Measurements from ENCODE around the gene CELF2.

CELF2 gene

GRCh38 chr10:11280187-11280932 lies 262.7 kb downstream of the CELF2 start:
- no peak for DNase-seq

DNA sequence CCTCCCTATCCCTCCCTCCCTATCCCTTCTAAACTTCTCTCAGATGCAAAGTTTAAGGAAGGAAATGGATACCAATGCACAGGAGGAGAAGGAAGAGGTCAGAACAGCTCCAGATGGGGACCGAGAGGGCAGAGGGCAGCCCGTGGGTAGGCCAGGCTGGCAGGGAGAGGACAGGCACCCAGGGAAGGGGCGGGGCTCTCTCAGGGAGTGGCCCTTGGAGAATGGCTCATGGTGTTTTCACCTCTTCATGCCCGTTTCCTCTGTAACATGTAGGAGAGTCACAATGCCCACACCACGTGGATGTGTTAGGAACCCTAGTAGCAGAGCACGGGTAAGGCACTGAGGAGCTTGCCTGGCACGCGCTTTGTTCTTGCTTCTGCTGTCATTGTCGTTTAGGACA lies 264.5 kb downstream of the CELF2 start:
- no peak for DNase-seq

DNA sequence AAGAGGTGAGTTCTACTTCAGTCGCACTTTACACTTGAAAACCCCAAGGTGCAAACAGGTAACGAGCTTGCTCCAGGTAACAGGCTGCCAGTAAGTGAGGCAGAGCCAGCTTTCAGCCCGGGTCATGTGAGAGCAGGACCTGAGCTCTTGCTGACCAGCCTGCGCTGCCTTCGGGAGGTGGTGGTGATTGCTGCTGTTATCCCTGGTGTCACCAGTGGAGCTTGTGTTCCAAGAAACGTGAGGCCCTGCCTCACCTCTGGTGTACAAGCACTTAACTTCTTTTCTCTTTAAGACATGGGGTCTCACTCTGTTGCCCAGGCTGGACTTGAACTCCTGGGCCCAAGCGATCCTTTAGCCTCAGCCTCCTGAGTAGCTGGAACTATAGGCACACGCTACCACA lies 265.0 kb downstream of the CELF2 start:
- DNase-seq = no peak

DNA sequence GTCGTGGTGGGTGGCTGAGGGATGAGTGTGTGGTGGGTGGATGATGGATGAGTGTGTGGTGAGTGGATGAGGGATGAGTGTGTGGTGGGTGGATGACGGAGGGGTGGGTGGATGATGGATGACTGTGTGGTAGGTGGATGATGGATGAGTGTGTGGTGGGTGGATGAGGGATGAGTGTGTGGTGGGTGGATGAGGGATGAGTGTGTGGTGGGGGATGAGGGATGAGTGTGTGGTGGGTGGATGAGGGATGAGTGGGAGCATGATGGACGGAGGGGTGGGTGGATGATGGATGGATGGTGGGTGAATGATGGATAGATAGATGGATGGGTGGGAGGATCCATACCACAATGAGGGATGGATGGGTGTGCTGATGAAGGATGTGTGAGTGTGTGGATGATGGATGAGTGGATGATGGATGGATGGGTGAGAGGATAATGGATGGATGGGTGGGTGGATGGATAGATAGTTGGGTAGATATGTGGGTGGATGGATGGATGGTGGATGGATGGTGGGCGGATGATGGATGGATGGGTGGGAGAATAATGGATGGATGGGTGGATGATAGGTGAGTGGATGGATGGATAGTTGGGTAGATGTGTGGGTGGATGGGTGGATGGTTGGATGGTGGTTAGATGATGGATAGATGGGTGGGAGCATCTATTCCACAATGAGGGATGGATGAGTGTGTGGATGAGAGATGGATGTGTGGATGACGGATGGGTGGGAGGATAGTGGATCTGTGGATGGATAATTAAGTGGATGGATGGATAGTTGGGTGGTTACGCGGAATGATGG lies 266.8 kb downstream of the CELF2 start:
- no peak for DNase-seq

- DNase-seq = peak; percentile 16
Observed at GRCh38 chr10:11285171-11285570, 267.5 kb downstream of the CELF2 start.

DNA sequence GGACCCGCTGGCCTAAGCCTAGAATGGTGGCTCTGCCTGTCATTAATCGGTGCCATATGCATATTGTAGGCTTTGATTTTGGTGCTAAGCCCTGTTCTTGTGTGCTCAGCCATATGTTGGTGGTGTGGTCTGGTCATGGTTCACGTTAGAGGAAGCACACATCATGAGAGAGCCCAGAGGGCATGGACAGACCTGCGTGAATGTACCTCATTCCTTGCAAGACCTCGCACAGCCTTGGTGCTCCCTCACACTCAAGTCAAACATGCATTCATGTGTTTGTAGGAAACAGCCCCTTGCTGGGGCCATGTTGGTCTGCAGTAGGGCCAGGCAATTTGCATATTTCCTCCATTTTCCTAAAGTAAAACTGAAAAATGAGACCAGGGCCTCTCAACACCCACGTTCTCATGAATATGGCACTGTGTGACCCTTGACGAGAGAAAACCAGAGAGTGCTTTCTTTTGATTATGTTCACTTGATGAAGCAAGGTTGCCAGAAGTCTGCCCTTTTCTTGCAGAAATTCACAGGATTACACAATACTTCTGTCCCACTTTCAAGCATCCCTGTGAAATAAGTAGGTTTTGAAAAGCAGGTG lies 268.7 kb downstream of the CELF2 start:
- no peak for DNase-seq

DNA sequence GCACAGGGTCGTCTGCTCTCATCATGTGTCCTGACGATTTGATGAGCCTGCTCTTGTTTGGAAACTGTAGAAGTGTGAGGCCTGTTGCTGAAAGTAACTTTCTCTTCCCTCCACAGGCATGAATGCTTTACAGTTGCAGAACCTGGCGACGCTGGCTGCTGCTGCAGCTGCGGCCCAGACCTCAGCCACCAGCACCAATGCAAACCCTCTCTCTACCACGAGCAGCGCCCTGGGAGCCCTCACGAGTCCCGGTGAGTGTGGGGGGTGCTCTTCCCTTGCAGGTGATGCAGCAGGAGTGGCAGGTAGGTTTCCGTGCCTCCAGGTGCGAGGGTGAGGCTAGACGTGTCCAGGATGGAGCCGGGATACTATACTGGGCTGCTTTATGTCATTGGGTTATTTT lies 270.6 kb downstream of the CELF2 start:
- no peak for DNase-seq

DNA sequence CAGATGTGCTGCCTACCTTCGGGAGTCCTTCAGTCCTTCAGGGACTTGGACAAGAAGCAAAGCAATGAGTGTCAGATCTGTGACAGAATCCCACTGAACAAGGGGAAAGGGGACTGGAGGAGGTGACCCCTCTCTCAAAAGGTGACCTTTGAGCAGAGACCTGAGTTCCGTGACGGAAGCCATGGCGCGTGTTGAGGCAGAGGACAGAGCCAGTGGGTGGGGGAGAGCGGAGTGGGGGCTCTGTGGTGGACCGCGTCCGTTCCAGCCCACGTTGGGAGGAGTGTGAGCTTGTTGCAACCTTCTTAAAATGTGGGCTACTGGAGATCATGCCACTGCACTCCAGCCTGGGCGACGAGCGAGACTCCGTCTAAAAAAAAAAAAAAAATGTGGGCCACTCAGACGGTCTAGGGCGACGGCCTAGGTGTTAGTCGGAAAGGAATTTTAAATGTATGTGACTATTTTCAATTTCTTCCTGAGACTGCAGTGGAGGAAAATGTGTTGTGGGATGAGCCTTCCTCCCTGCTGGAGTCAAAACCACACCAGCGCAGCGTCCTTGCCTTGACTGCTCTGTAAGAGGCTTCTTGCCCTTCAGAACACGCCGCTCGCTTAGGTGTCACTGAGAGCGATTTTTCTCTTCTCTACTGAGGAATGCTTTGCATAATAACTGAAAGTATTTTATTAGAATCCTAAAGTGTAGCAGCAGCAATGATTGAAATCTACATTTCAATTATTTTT lies 272.7 kb downstream of the CELF2 start:
- no peak for DNase-seq

GRCh38 chr10:11292576-11293302 lies 275.1 kb downstream of the CELF2 start:
- DNase-seq = no peak

GRCh38 chr10:11293332-11293731 lies 275.7 kb downstream of the CELF2 start:
- DNase-seq = no peak

- no peak for DNase-seq
Observed at GRCh38 chr10:11294831-11295450, 277.3 kb downstream of the CELF2 start.

GRCh38 chr10:11295492-11295891 lies 277.8 kb downstream of the CELF2 start:
- DNase-seq = no peak

DNA sequence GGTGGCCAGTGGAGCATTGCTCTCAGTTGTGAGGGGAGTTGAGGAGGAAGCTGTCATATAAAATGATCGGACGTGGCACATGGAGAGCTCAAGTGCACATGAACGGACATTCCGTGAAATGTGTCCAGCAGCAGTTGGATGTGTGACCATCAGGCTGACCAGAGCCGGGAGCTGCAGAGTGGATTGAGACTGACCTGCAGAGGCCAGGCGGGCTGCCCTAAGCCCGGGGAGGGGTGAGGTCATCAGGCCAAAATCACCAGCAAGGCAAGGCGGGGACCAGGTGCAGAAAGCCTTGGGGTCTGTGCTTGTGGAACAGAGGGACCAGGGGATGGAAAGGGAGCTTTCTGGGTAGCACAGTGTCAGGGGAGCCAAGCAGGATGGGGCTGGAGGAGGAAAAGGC lies 279.5 kb downstream of the CELF2 start:
- no peak for DNase-seq

GRCh38 chr10:11298116-11298515 lies 280.4 kb downstream of the CELF2 start:
- peak; percentile 5 for DNase-seq

DNA sequence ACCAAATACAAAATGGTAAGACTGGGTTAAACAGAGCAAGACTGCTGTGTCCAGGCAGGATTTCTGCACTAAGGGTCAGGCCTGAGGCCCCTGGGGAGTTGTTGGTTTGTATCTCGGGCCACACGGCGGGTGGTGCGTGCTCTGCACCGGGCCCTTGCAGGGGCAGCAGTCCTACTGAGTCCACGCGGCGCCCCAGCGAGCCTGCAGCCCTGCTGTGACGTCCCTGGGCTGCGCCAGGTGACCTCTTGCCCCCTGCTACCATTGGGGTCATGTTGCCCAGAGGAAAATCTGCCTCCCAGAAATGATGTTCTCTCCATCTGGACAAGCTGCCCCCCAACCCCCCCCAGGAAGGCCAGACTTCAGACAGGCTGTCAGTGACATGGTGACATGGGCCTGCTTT lies 281.5 kb downstream of the CELF2 start:
- DNase-seq = no peak

DNA sequence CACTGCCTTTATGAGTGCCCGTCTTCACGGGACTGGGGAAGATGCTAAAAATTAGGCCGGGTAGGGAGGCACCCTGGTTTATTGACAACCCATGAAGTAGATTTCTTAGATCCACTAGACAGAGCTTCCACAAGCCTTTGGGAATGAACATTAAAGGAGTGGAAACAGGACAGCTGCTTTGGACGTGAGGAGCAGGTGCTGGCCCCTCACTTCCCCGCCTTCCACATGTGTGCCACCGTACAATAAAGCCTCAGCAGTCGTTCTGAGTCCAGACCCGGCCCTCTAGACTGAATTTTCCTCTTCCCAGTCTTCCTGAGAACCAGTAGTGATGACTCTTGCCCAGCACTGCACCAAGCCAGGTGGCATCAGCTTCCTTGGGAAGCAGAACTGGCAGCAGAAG lies 282.4 kb downstream of the CELF2 start:
- no peak for DNase-seq

- no peak for DNase-seq
Observed at GRCh38 chr10:11300563-11300962, 282.9 kb downstream of the CELF2 start.

DNA sequence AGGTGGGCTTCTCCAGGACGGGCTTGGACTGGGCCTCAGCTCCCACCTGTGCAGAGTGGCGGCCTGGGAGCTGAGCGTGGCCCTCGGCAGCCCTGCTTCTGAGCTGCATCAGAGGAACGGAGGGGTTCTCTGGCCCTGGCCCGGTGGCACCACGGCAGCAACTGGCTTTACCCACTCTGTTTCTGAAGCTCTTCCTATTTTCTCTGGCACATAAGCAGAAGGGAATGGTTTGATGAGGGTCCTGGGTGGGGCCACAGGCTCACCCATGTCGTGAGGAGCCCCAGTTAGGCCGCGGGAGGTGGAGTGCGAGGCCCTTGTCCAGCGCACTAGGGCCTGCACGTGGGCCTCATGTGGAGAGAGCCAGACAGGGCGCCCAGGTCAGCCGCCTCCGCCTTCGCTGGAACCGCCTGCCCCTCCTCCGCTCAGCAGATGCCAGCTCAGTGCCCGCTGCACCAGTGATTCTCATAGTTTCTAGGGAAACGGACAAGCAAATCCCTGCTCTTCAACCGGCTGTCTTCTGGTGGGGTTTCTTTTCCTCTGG lies 284.0 kb downstream of the CELF2 start:
- DNase-seq = no peak

- DNase-seq = no peak
Observed at GRCh38 chr10:11302181-11302580, 284.5 kb downstream of the CELF2 start.

DNA sequence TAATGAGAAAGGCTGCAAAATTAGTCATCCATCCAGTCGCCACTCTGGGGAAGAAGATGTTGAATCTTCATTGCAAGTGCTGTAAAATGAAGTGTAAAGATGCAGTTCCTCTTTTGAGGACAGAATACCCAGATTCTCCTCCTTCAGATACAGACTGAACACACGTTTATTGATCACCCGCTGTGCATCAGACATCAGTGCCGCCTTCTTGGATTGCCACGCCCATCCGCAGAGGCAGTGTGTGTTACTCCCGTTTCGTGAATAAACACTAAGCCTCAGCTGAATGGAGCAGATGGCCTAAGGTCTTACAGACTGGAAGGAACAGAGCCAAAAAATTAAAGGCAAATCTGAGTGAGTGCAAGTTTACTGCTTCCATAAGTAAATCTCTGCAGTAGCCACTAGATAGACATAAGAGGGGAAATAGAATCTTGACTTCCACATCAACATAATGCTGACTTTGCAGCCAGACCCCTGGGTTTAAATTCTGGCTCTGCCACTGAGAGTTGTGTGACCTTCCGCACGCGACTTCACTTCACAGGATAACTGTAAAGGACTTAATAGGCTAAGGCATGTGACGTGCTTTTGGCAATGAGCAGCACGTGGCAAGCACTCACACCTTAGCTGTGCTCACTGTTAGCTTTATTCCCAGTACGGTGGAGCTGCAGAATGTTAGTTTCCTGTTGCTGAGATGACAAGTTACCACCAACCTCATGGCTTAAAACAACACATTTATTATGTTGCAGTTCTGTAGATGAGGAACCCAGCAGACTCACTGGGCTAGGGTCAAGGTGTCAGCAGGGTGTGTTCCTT lies 285.9 kb downstream of the CELF2 start:
- no peak for DNase-seq
